ENCODE measurements around the gene FOXG1. TPM values are rescaled to one million over a fixed set of nuclear protein-coding genes. Genes with fewer than 3 reads are reported as not detected.

FOXG1 gene
- total RNA-seq, 2 donors from 2014 or later: not detected

GRCh38 chr14:28771168-28771567 lies 4.6 kb downstream of the FOXG1 start:
- peaks cover 42% of the 10 kb centered on the region for H3K27me3 ChIP-seq
- no peak overlapping the region for H3K4me3 ChIP-seq
- no peak for TF ChIP-seq CTCF (IDR thresholded peaks at IDR 0.05)
- no peaks in the 10 kb centered on the region for H3K36me3 ChIP-seq
- H3K9me3 ChIP-seq: no peaks in the 10 kb centered on the region
- H3K9ac ChIP-seq (ENCODE audit: low read depth in 2 of 2, low read length in 2 of 2): no peak overlapping the region
- H3K4me1 ChIP-seq: no peaks in the 10 kb centered on the region
- H3K27ac ChIP-seq: no peak overlapping the region
- intact Hi-C loops (cut with DNase I): no loop called here
- no peak for DNase-seq

GRCh38 chr14:28772613-28773012 lies 6.0 kb downstream of the FOXG1 start:
- Histone ChIP-seq H3K9me3 (no peaks in the 10 kb centered on the region), H3K9ac (ENCODE audit: low read depth in 2 of 2, low read length in 2 of 2) (no peak overlapping the region), H3K27me3 (peaks cover 42% of the 10 kb centered on the region), H3K4me1 (no peaks in the 10 kb centered on the region), H3K36me3 (no peaks in the 10 kb centered on the region), H3K4me3 (no peak overlapping the region), H3K27ac (no peak overlapping the region)
- no peak for TF ChIP-seq CTCF (IDR thresholded peaks at IDR 0.05)
- DNase-seq: no peak
- intact Hi-C loops (cut with DNase I): no loop called here

GRCh38 chr14:28773176-28773575 lies 6.6 kb downstream of the FOXG1 start:
- H3K4me3 ChIP-seq: no peak overlapping the region
- TF ChIP-seq CTCF (IDR thresholded peaks at IDR 0.05): no peak
- no peak for DNase-seq
- intact Hi-C loops (cut with DNase I): no loop called here
- H3K9ac ChIP-seq (ENCODE audit: low read depth in 2 of 2, low read length in 2 of 2): no peak overlapping the region
- H3K9me3 ChIP-seq: no peaks in the 10 kb centered on the region
- no peaks in the 10 kb centered on the region for H3K4me1 ChIP-seq
- H3K27ac ChIP-seq: no peak overlapping the region
- no peaks in the 10 kb centered on the region for H3K36me3 ChIP-seq
- H3K27me3 ChIP-seq: peaks cover 40% of the 10 kb centered on the region

GRCh38 chr14:28773861-28774691 lies 7.5 kb downstream of the FOXG1 start:
- Histone ChIP-seq H3K36me3 (no peaks in the 10 kb centered on the region), H3K4me1 (no peaks in the 10 kb centered on the region), H3K27me3 (peaks cover 35% of the 10 kb centered on the region), H3K9me3 (no peaks in the 10 kb centered on the region), H3K4me3 (no peak overlapping the region), H3K27ac (no peak overlapping the region), H3K9ac (ENCODE audit: low read depth in 2 of 2, low read length in 2 of 2) (no peak overlapping the region)
- no peak for TF ChIP-seq CTCF (IDR thresholded peaks at IDR 0.05)
- no peak for DNase-seq
- intact Hi-C loops (cut with DNase I): no loop called here

- no peaks in the 10 kb centered on the region for H3K4me1 ChIP-seq
- H3K27me3 ChIP-seq: peaks cover 35% of the 10 kb centered on the region
- intact Hi-C loops (cut with DNase I): no loop called here
- no peak overlapping the region for H3K27ac ChIP-seq
- H3K36me3 ChIP-seq: no peaks in the 10 kb centered on the region
- no peak for DNase-seq
- no peak overlapping the region for H3K9ac ChIP-seq (ENCODE audit: low read depth in 2 of 2, low read length in 2 of 2)
- TF ChIP-seq CTCF (IDR thresholded peaks at IDR 0.05): no peak
- no peaks in the 10 kb centered on the region for H3K9me3 ChIP-seq
- no peak overlapping the region for H3K4me3 ChIP-seq
Measured at GRCh38 chr14:28774764-28775735, 8.5 kb downstream of the FOXG1 start.

Measured in colonic mucosa (tissue), 4 donors.